SJCRH30 (cell line): ENCODE measurements around the gene SUSD2. TPM values are rescaled to one million over a fixed set of nuclear protein-coding genes. Genes with fewer than 3 reads are reported as not detected.
A peak's percentile ranks its signal among the peaks of the same experiment; 100 is the strongest.

Source experiments
- DNase-seq, 2 experiments: peaks; one replicate each; pipeline ENCODE4 v3.0.0-alpha.2; 2015 to 2020
- H3K27ac ChIP-seq: fragments of 250-450 bp; sonication (Bioruptor Pico); 2 replicates; pipeline ENCODE4 v1.5.1; 2020; ENCODE audit warnings: mild to moderate bottlenecking, moderate library complexity
- H3K27me3 ChIP-seq: fragments of 250-450 bp; sonication (Bioruptor Pico); 2 replicates; pipeline ENCODE4 v1.5.1; 2020; ENCODE audit warnings: mild to moderate bottlenecking, moderate library complexity
- H3K36me3 ChIP-seq: fragments of 250-450 bp; sonication (Bioruptor Pico); 2 replicates; pipeline ENCODE4 v1.5.1; 2020; ENCODE audit warnings: mild to moderate bottlenecking, moderate library complexity
- H3K4me1 ChIP-seq: fragments of 250-450 bp; sonication (Bioruptor Pico); 2 replicates; pipeline ENCODE4 v1.5.1; 2020; ENCODE audit warnings: mild to moderate bottlenecking, moderate library complexity
- H3K4me3 ChIP-seq: fragments of 250-450 bp; sonication (Bioruptor Pico); 2 replicates; pipeline ENCODE4 v1.5.1; 2020; ENCODE audit warnings: mild to moderate bottlenecking, moderate library complexity
- H3K9me3 ChIP-seq: fragments of 250-450 bp; sonication (Bioruptor Pico); replicated peaks from 2 replicates; pipeline ENCODE4 v1.5.1; 2020; ENCODE audit warnings: mild to moderate bottlenecking, moderate library complexity
- total RNA-seq: library from RNA; depleted of rRNA; stranded (reverse); fragments of >200 nt; shearing (Covaris generic); gene quantifications from 2 replicates; pipeline ENCODE4 v1.2.3, GENCODE V29; 2014

The SUSD2 gene
- total RNA-seq, 1 experiment from 2014 or later: not detected

- peak overlapping the region; percentile 53 for H3K27ac ChIP-seq
- H3K36me3 ChIP-seq: no peaks in the 10 kb centered on the region; the same call in 1 of the 2 replicates
- H3K9me3 ChIP-seq: no peaks in the 10 kb centered on the region
- H3K27me3 ChIP-seq: no peaks in the 10 kb centered on the region
- peaks cover 36% of the 10 kb centered on the region for H3K4me1 ChIP-seq
- DNase-seq: no peak
- no peak overlapping the region for H3K4me3 ChIP-seq
Observed at GRCh38 chr22:24145446-24146193, 35.7 kb upstream of the SUSD2 start.

GRCh38 chr22:24146194-24146616 lies 35.1 kb upstream of the SUSD2 start:
- Histone ChIP-seq H3K9me3 (no peaks in the 10 kb centered on the region), H3K4me3 (no peak overlapping the region), H3K27me3 (no peaks in the 10 kb centered on the region), H3K36me3 (no peaks in the 10 kb centered on the region; the same call in 1 of the 2 replicates), H3K27ac (peak overlapping the region; percentile 53), H3K4me1 (peaks cover 36% of the 10 kb centered on the region)
- DNase-seq: peak; percentile 82 to 83

GRCh38 chr22:24146791-24147353 lies 34.4 kb upstream of the SUSD2 start:
- Histone ChIP-seq H3K36me3 (no peaks in the 10 kb centered on the region; the same call in 1 of the 2 replicates), H3K27me3 (no peaks in the 10 kb centered on the region), H3K9me3 (no peaks in the 10 kb centered on the region), H3K4me3 (no peak overlapping the region), H3K27ac (peak overlapping the region; percentile 53), H3K4me1 (peaks cover 36% of the 10 kb centered on the region)
- peak; percentile 92 to 93 for DNase-seq

- no peak for DNase-seq
- H3K4me3 ChIP-seq: no peak overlapping the region
- peak overlapping the region; percentile 8; the same call in 1 of the 2 replicates for H3K27ac ChIP-seq
- H3K36me3 ChIP-seq: no peaks in the 10 kb centered on the region; the same call in 1 of the 2 replicates
- no peaks in the 10 kb centered on the region for H3K9me3 ChIP-seq
- H3K4me1 ChIP-seq: peaks cover 36% of the 10 kb centered on the region
- no peaks in the 10 kb centered on the region for H3K27me3 ChIP-seq
Observed at GRCh38 chr22:24147666-24148065, 33.6 kb upstream of the SUSD2 start.

GRCh38 chr22:24148266-24149197 lies 32.8 kb upstream of the SUSD2 start:
- H3K27ac ChIP-seq: peak overlapping the region; percentile 10; the same call in 1 of the 2 replicates
- DNase-seq: peak in 1 of 2 experiments; percentile 27
- H3K4me1 ChIP-seq: peaks cover 36% of the 10 kb centered on the region
- no peaks in the 10 kb centered on the region for H3K27me3 ChIP-seq
- no peak overlapping the region for H3K4me3 ChIP-seq
- no peaks in the 10 kb centered on the region; the same call in 1 of the 2 replicates for H3K36me3 ChIP-seq
- no peaks in the 10 kb centered on the region for H3K9me3 ChIP-seq

- Histone ChIP-seq H3K27ac (no peak overlapping the region), H3K27me3 (no peaks in the 10 kb centered on the region), H3K4me3 (no peak overlapping the region), H3K9me3 (no peaks in the 10 kb centered on the region), H3K36me3 (no peaks in the 10 kb centered on the region; the same call in 1 of the 2 replicates), H3K4me1 (peaks cover 36% of the 10 kb centered on the region)
- no peak for DNase-seq
Observed at GRCh38 chr22:24149198-24149590, 32.1 kb upstream of the SUSD2 start.

- no peak overlapping the region for H3K27ac ChIP-seq
Observed at GRCh38 chr22:24153353-24153752, 27.9 kb upstream of the SUSD2 start.

GRCh38 chr22:24153959-24154358 lies 27.3 kb upstream of the SUSD2 start:
- H3K27me3 ChIP-seq: no peaks in the 10 kb centered on the region
- peaks cover 15% of the 10 kb centered on the region for H3K4me1 ChIP-seq
- H3K9me3 ChIP-seq: no peaks in the 10 kb centered on the region
- no peak overlapping the region for H3K4me3 ChIP-seq
- DNase-seq: no peak
- no peak overlapping the region for H3K27ac ChIP-seq
- H3K36me3 ChIP-seq: no peaks in the 10 kb centered on the region; the same call in 1 of the 2 replicates

More at GRCh38 chr22:24153353-24153752, 27.9 kb upstream of the SUSD2 start:
- Histone ChIP-seq H3K27me3 (no peaks in the 10 kb centered on the region), H3K4me3 (no peak overlapping the region), H3K36me3 (no peaks in the 10 kb centered on the region; the same call in 1 of the 2 replicates), H3K4me1 (peaks cover 21% of the 10 kb centered on the region), H3K9me3 (no peaks in the 10 kb centered on the region)
- DNase-seq: no peak

GRCh38 chr22:24154826-24155225 lies 26.5 kb upstream of the SUSD2 start:
- Histone ChIP-seq H3K27me3 (no peaks in the 10 kb centered on the region), H3K36me3 (no peaks in the 10 kb centered on the region), H3K27ac (no peak overlapping the region), H3K4me1 (peaks cover 13% of the 10 kb centered on the region), H3K9me3 (no peaks in the 10 kb centered on the region), H3K4me3 (no peak overlapping the region)
- DNase-seq: no peak

- H3K4me3 ChIP-seq: peak overlapping the region; percentile 55
- H3K27me3 ChIP-seq: no peaks in the 10 kb centered on the region
- no peaks in the 10 kb centered on the region for H3K9me3 ChIP-seq
- peaks cover 13% of the 10 kb centered on the region for H3K4me1 ChIP-seq
- peak; percentile 48 to 55 for DNase-seq
- H3K27ac ChIP-seq: no peak overlapping the region
- H3K36me3 ChIP-seq: no peaks in the 10 kb centered on the region
Observed at GRCh38 chr22:24155627-24156140, 25.6 kb upstream of the SUSD2 start.

- peaks cover 13% of the 10 kb centered on the region for H3K4me1 ChIP-seq
- peak overlapping the region; percentile 55 for H3K4me3 ChIP-seq
- H3K27ac ChIP-seq: no peak overlapping the region
- H3K36me3 ChIP-seq: no peaks in the 10 kb centered on the region
- peak in 1 of 2 experiments; percentile 36 for DNase-seq
- no peaks in the 10 kb centered on the region for H3K27me3 ChIP-seq
- H3K9me3 ChIP-seq: no peaks in the 10 kb centered on the region
Observed at GRCh38 chr22:24156141-24156912, 25.0 kb upstream of the SUSD2 start.

GRCh38 chr22:24156913-24157821 lies 24.1 kb upstream of the SUSD2 start:
- no peak overlapping the region for H3K27ac ChIP-seq
- no peaks in the 10 kb centered on the region for H3K27me3 ChIP-seq
- H3K4me1 ChIP-seq: peaks cover 13% of the 10 kb centered on the region
- peak overlapping the region; percentile 55 for H3K4me3 ChIP-seq
- H3K36me3 ChIP-seq: no peaks in the 10 kb centered on the region
- DNase-seq: peak; percentile 81 to 83
- H3K9me3 ChIP-seq: no peaks in the 10 kb centered on the region

- peak in 1 of 2 experiments; percentile 26 for DNase-seq
- Histone ChIP-seq H3K27me3 (no peaks in the 10 kb centered on the region), H3K36me3 (no peaks in the 10 kb centered on the region), H3K27ac (no peak overlapping the region), H3K9me3 (no peaks in the 10 kb centered on the region), H3K4me3 (no peak overlapping the region), H3K4me1 (peaks cover 13% of the 10 kb centered on the region)
Observed at GRCh38 chr22:24157822-24158135, 23.5 kb upstream of the SUSD2 start.
